Measurements from ENCODE around the gene CD68.
"Not testable (repeated sequence)": the region's sequence is repeated elsewhere in the genome, so short reads cannot be mapped to it uniquely, and the experiment has no call there.

- TF ChIP-seq, protein P1, sequence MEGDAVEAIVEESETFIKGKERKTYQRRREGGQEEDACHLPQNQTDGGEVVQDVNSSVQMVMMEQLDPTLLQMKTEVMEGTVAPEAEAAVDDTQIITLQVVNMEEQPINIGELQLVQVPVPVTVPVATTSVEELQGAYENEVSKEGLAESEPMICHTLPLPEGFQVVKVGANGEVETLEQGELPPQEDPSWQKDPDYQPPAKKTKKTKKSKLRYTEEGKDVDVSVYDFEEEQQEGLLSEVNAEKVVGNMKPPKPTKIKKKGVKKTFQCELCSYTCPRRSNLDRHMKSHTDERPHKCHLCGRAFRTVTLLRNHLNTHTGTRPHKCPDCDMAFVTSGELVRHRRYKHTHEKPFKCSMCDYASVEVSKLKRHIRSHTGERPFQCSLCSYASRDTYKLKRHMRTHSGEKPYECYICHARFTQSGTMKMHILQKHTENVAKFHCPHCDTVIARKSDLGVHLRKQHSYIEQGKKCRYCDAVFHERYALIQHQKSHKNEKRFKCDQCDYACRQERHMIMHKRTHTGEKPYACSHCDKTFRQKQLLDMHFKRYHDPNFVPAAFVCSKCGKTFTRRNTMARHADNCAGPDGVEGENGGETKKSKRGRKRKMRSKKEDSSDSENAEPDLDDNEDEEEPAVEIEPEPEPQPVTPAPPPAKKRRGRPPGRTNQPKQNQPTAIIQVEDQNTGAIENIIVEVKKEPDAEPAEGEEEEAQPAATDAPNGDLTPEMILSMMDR (IDR thresholded peaks at IDR 0.05), result not testable (repeated sequence)
- TF ChIP-seq POLR2A (IDR thresholded peaks at IDR 0.05), result not testable (repeated sequence)
Measured at GRCh38 chr17:7597561-7597960, 18.1 kb downstream of the CD68 start.
